Ascending aorta (tissue), 2 donors: ENCODE measurements around the gene MT1F. TPM values are rescaled to one million over a fixed set of nuclear protein-coding genes. Genes with fewer than 3 reads are reported as not detected.

ENCODE experiments used
- DNase-seq, 2 donors: peaks; one replicate each; pipeline ENCODE4 v3.0.0-alpha.2; 2019; ENCODE audit warnings: low spot score in 2 of 2
- H3K27ac ChIP-seq, 2 donors: fragments of 200-600 bp; sonication (generic); one replicate each; pipeline ENCODE4 v1.5.1; 2016 to 2017; ENCODE audit warnings: mild to moderate bottlenecking in 1 of 2
- H3K27me3 ChIP-seq: fragments of 200-600 bp; sonication (generic); one replicate; pipeline ENCODE4 v1.5.1; 2017
- H3K36me3 ChIP-seq, 2 donors: fragments of 200-600 bp; sonication (generic); one replicate each; pipeline ENCODE4 v1.5.1; 2016
- H3K4me1 ChIP-seq, 2 donors: fragments of 200-600 bp; sonication (generic); one replicate each; pipeline ENCODE4 v1.5.1; 2016 to 2017; ENCODE audit warnings: mild to moderate bottlenecking in 1 of 2
- H3K4me3 ChIP-seq, 2 donors: fragments of 200-600 bp; sonication (generic); one replicate each; pipeline ENCODE4 v1.5.1; 2016 to 2017; ENCODE audit warnings: mild to moderate bottlenecking in 1 of 2
- H3K9me3 ChIP-seq, 2 donors: fragments of 200-600 bp; sonication (generic); one replicate each; pipeline ENCODE4 v1.5.1; 2016
- intact Hi-C: fragments of 100-400 bp; cut with DNase I; formaldehyde crosslinking; loops from one replicate; pipeline ENCODE4 v1.15.1; 2023
- total RNA-seq: library from RNA; depleted of rRNA; stranded (reverse); fragments of >200 nt; gene quantifications from one replicate; pipeline ENCODE4 v1.1.0, GENCODE V29; 2016
- TF ChIP-seq, protein P1 (sequence below), 3 experiments: fragments of 200-600 bp in 2 of 3; fragments of 450-650 bp in 1 of 3; sonication (generic) in 2 of 3; IDR thresholded peaks; one replicate each; pipeline ENCODE4 v1.5.1; 2016 to 2019; ENCODE audit warnings: antibody characterized with exemption in 3 of 3, mild to moderate bottlenecking in 1 of 3, moderate library complexity in 1 of 3

MT1F gene
- total RNA-seq, 1 donor from 2014 or later, result 9.8 TPM

DNA sequence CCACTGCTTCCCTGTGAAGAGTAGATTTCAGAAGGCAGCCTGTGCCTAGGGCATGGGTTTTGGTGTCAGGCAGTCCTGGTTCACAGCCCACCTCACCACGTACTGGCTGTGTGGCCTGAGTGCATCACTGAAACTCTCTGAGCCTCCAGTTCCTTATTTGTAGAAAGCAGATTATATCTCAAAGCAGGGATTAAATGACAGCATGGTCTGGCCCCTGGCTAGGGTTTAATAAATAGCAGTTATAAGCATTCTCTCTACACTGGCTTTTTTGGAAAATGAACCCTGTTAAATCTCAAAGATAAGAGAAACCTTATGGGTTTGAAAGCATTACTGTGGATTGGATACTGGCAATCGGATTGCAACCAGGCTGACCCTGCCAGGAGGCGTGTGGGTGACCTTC lies 28.2 kb upstream of the MT1F start:
- TF ChIP-seq, protein P1, sequence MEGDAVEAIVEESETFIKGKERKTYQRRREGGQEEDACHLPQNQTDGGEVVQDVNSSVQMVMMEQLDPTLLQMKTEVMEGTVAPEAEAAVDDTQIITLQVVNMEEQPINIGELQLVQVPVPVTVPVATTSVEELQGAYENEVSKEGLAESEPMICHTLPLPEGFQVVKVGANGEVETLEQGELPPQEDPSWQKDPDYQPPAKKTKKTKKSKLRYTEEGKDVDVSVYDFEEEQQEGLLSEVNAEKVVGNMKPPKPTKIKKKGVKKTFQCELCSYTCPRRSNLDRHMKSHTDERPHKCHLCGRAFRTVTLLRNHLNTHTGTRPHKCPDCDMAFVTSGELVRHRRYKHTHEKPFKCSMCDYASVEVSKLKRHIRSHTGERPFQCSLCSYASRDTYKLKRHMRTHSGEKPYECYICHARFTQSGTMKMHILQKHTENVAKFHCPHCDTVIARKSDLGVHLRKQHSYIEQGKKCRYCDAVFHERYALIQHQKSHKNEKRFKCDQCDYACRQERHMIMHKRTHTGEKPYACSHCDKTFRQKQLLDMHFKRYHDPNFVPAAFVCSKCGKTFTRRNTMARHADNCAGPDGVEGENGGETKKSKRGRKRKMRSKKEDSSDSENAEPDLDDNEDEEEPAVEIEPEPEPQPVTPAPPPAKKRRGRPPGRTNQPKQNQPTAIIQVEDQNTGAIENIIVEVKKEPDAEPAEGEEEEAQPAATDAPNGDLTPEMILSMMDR (IDR thresholded peaks at IDR 0.05), result no peak
- DNase-seq, result no peak
- Histone ChIP-seq H3K27me3 (no peaks in the 10 kb centered on the region), H3K27ac (peak overlapping the region; percentile 85 to 96), H3K4me3 (no peak overlapping the region), H3K9me3 (no peaks in the 10 kb centered on the region), H3K4me1 (peaks cover 6 to 16% of the 10 kb centered on the region in 2 donors), H3K36me3 (no peaks in the 10 kb centered on the region)
- intact Hi-C loops, result loop anchor here (5.0 kb wide), 2 partner anchors 437 to 673 kb away; partner anchors contain the start of gene GNAO1

DNA sequence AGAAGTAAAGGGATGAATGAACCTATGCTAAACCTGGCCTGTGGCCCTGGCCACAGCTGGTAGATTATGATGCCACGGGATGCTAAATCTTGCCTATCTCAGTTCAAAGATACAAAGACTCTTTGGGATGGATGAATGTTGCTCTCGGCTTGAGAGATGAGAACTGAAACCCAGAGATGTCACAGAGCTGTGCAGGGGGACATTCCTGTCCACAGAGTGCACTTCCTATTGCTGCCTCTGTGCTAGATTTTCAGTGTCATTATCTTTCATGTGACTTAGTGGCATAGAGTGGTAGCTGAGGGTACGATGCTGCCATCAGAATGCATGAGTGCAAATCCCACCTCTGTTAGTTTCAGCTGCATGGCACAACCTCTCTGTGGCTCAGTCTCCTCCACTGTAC lies 27.6 kb upstream of the MT1F start:
- Histone ChIP-seq H3K27me3 (no peaks in the 10 kb centered on the region), H3K4me3 (no peak overlapping the region), H3K9me3 (no peaks in the 10 kb centered on the region), H3K4me1 (peaks cover 6 to 12% of the 10 kb centered on the region in 2 donors), H3K27ac (peak overlapping the region in 1 of 2 donors; percentile 85), H3K36me3 (no peaks in the 10 kb centered on the region)
- TF ChIP-seq, protein P1 (IDR thresholded peaks at IDR 0.05), result no peak
- intact Hi-C loops, result loop anchor here (10.0 kb wide), 1 partner anchor 555 kb away; the partner anchor contains the start of genes PSME3IP1 and RSPRY1
- no peak for DNase-seq

DNA sequence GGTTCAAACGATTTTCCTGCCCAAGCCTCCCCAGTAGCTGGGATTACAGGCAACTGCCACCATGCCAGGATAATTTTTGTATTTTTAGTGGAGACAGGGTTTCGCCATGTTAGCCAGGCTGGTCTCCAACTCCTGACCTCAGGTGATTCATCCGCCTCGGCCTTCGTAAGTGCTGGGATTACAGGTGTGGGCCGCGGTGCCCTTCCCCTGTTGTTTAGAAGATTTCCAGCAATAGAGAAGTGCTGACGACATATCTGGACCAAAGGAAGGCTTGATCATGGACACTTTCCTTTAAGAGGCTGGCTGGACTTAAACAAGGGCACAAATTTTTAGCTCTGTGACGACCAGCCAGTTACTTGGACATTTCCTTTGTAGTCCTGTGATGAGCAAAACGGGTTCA lies 26.6 kb upstream of the MT1F start:
- TF ChIP-seq, protein P1 (IDR thresholded peaks at IDR 0.05), result no peak
- no peak overlapping the region for H3K4me3 ChIP-seq
- intact Hi-C loops, result loop anchor here (10.0 kb wide), 1 partner anchor 554 kb away; the partner anchor contains the start of genes PSME3IP1 and RSPRY1
- no peaks in the 10 kb centered on the region for H3K27me3 ChIP-seq
- no peak for DNase-seq
- peaks cover 6 to 12% of the 10 kb centered on the region in 2 donors for H3K4me1 ChIP-seq
- H3K27ac ChIP-seq, result peak overlapping the region; percentile 88 to 96
- H3K36me3 ChIP-seq, result no peaks in the 10 kb centered on the region
- no peaks in the 10 kb centered on the region for H3K9me3 ChIP-seq

DNA sequence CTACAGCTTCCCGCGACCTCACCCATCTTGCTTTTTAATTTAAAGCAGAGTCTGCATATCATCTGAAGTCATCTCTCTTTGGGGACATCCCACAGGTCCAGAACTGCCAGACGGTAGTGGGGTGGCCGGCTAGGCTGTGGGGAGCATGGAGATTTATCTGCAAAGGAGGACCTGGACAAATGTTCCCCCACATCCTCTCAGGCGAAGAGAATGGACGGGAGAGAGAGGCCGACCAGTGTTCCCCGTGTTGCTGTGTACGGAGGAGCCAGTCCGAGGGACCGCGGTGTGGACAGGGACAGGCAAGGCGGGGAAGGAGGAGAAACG lies 26.0 kb upstream of the MT1F start:
- H3K27ac ChIP-seq, result peak overlapping the region; percentile 88 to 96
- TF ChIP-seq, protein P1 (IDR thresholded peaks at IDR 0.05), result no peak
- no peaks in the 10 kb centered on the region for H3K9me3 ChIP-seq
- peak overlapping the region; percentile 54 to 88 for H3K4me3 ChIP-seq
- DNase-seq, result no peak
- intact Hi-C loops, result loop anchor here (2.0 to 10.0 kb wide), 2 partner anchors 51 to 553 kb away; partner anchors contain the start of genes MT1X, PSME3IP1 and RSPRY1
- no peaks in the 10 kb centered on the region for H3K36me3 ChIP-seq
- peaks cover 6 to 12% of the 10 kb centered on the region in 2 donors for H3K4me1 ChIP-seq
- H3K27me3 ChIP-seq, result no peaks in the 10 kb centered on the region

DNA sequence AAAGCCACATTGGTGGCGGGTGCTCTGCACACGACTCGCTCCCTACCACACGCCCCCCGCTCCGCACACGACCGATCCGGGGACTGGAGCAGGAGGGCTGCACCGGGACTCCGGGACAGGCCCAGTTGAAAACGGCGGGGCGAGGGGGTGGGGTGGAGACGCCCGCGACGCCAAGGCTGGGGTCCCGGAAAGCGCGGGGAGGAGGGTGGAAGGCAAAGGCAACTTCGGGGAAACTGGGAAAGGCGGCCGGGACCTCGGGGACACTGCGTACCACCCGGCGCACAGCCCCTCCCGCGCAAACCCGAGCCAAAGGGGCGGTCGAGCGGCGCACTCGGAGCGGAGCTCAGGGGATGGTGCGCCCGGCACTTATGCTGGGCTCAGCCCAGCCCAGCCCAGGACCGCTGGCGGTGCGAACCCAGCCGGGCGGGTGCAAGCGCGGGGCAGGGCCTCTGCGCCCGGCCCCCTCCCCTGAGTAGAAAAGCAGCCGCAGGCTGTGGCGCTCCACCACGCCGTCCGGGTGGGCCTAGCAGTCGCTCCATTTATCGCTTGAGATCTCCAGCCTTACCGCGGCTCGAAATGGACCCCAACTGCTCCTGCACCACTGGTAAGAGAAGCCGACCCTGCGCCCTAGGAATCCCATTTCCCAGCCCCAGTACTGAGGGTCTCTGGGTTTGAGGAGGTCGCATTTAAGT lies 25.5 kb upstream of the MT1F start, which contains the start of gene MT1M:
MT1M (plus strand) TSS at position 504 of the 692 bp plus-strand sequence; CDS start at position 577, 73 bp downstream.
- H3K9me3 ChIP-seq, result no peaks in the 10 kb centered on the region
- TF ChIP-seq, protein P1 (IDR thresholded peaks at IDR 0.05), result no peak
- intact Hi-C loops, result loop anchor here (2.0 to 10.0 kb wide), 2 partner anchors 50 to 552 kb away; partner anchors contain the start of genes MT1X, PSME3IP1 and RSPRY1
- H3K36me3 ChIP-seq, result no peaks in the 10 kb centered on the region
- peaks cover 3 to 12% of the 10 kb centered on the region in 2 donors for H3K4me1 ChIP-seq
- peak within 1 kb of the TSS; percentile 88 to 96 for H3K27ac ChIP-seq
- peak in 1 of 2 donors; percentile 88 for DNase-seq
- H3K27me3 ChIP-seq, result no peaks in the 10 kb centered on the region
- H3K4me3 ChIP-seq, result peak within 1 kb of the TSS; percentile 54 to 88
